ENCODE measurements around the gene CASQ2.

CASQ2 gene

GRCh38 chr1:115712911-115713609 lies 55.5 kb downstream of the CASQ2 start:
- H3K4me3 ChIP-seq (ENCODE audit: low read depth, low read length), result no peak overlapping the region
- TF ChIP-seq, protein P1, sequence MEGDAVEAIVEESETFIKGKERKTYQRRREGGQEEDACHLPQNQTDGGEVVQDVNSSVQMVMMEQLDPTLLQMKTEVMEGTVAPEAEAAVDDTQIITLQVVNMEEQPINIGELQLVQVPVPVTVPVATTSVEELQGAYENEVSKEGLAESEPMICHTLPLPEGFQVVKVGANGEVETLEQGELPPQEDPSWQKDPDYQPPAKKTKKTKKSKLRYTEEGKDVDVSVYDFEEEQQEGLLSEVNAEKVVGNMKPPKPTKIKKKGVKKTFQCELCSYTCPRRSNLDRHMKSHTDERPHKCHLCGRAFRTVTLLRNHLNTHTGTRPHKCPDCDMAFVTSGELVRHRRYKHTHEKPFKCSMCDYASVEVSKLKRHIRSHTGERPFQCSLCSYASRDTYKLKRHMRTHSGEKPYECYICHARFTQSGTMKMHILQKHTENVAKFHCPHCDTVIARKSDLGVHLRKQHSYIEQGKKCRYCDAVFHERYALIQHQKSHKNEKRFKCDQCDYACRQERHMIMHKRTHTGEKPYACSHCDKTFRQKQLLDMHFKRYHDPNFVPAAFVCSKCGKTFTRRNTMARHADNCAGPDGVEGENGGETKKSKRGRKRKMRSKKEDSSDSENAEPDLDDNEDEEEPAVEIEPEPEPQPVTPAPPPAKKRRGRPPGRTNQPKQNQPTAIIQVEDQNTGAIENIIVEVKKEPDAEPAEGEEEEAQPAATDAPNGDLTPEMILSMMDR (IDR thresholded peaks at IDR 0.05; ENCODE audit: borderline replicate concordance, insufficient read depth, low read depth, low read length), result no peak

GRCh38 chr1:115710859-115711624 lies 57.5 kb downstream of the CASQ2 start:
- H3K4me3 ChIP-seq (ENCODE audit: low read depth, low read length), result no peak overlapping the region
- TF ChIP-seq, protein P1 (IDR thresholded peaks at IDR 0.05; ENCODE audit: borderline replicate concordance, insufficient read depth, low read depth, low read length), result no peak

DNA sequence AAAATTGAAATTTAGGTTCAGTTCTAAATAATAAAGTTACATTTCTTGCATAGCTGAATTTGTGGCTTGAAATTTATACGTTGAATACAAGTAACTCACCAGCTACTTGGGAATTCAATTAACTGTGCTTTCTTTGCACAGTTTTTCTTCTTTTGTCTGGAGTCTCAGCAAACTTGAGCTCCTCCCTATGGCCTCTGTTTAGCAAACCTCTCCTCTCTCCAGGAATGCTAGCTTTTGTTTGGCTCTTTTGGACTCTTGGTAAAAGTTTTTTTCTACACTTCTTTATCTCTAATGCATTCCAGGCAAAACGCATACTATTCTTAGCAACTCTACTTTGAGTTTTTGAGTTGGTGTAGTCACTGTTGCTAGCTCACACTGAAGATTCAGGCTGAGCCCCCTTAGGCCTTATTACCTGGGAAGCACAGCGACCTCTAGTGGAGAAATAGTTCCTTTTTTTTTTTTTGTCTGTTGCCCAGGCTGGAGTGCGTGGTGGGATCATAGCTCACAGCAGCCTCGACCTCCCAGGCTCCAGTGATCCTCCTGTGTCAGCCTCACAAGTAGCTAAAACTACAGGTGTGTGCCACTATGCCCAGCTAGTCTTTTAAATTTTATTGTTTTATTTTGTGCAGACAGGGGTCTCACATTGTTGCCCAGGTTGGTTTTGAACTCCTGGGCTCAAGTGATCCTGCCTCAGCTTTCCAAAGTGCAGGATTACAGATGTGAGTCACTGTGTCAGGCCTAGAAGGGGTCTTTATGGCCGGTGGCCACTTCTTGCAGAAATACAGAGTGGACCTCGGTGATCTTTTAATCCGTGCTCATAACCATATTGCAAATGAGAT lies 61.7 kb downstream of the CASQ2 start:
- H3K4me3 ChIP-seq (ENCODE audit: low read depth, low read length), result no peak overlapping the region
- TF ChIP-seq, protein P1 (IDR thresholded peaks at IDR 0.05; ENCODE audit: borderline replicate concordance, insufficient read depth, low read depth, low read length), result peak; percentile 64

DNA sequence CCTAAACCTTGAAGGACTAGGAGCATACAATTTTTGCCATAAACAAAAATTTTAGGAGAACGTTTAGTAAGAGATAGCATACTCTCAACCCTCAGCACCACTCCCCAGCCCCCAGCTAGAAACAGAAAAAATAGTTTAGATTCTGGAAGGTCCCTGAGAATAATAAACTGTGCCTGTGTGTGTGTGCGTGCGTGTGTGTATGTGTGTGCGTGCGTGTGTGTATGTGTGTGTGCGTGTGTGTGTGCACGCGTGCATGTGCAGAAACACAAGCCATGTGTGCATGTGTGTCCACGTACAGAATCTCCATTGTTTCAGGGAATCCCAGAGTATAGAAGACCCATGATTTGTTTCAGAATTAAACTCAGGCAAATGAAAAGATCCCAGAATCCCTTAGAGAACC lies 62.6 kb downstream of the CASQ2 start:
- TF ChIP-seq, protein P1 (IDR thresholded peaks at IDR 0.05; ENCODE audit: borderline replicate concordance, insufficient read depth, low read depth, low read length), result no peak

GRCh38 chr1:115705085-115705951 lies 63.2 kb downstream of the CASQ2 start:
- TF ChIP-seq, protein P1 (IDR thresholded peaks at IDR 0.05; ENCODE audit: borderline replicate concordance, insufficient read depth, low read depth, low read length), result no peak
- no peak overlapping the region for H3K4me3 ChIP-seq (ENCODE audit: low read depth, low read length)

More for the DNA sequence above, 62.6 kb downstream of the CASQ2 start:
- no peak overlapping the region for H3K4me3 ChIP-seq (ENCODE audit: low read depth, low read length)

DNA sequence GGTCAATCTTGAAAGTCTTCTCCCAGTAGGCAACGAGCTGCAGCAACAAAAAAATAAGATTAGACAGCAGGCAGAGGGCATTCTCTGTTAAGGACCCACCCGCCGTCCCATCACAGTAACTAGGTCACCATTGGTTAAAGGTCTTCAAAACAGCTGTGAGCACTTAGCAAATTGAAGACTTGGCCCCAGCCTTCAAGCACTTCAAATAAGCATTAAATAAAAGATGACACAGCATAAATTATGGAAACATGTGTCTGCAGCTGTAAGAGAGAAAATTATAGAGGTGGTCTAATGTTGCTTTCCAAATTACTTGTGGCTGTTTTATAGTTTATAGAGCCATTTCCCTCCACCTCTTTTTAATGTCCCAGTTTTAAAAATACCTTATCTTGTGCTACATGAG lies 65.6 kb downstream of the CASQ2 start:
- no peak overlapping the region for H3K4me3 ChIP-seq (ENCODE audit: low read depth, low read length)
- TF ChIP-seq, protein P1 (IDR thresholded peaks at IDR 0.05; ENCODE audit: borderline replicate concordance, insufficient read depth, low read depth, low read length), result no peak

Measured in GM12875 (cell line).